Fibroblast of pulmonary artery (primary cell): Measurements from ENCODE around the gene CSTPP1.
A peak's percentile ranks its signal among the peaks of the same experiment; 100 is the strongest.

Experiments used
- DNase-seq: peaks from one replicate; pipeline ENCODE4 v3.0.0-alpha.2; 2010; ENCODE audit warnings: low read depth
- H3K4me3 ChIP-seq: replicated peaks from 2 replicates; pipeline ENCODE4 v1.5.1; 2011; ENCODE audit warnings: low read depth, mild to moderate bottlenecking, control low read depth, low read length, moderate library complexity
- TF ChIP-seq, protein P1 (sequence below): IDR thresholded peaks from 2 replicates; pipeline ENCODE4 v1.5.1; 2011; ENCODE audit warnings: mild to moderate bottlenecking, control low read depth, low read length, inconsistent platforms; ENCODE audit errors: missing control alignments

The CSTPP1 gene

DNA sequence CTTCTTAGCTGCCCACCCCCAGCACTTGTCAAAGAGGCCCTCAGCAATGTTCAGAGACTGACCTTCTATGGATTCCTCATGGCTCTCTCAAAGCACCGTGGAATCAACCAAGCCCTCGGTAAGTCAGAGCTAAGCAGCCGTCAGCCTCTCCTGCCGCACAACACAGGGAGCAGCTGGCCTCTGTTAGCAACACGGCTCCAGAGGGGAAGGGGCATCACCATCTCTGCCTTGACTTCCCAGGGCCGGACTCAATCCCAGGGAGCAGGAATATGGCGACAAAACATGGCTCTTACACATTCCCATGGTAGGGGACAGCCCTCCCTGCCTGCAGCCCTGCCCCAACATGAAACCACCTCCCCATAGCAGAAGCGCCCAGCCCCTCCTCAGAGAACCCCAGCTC is 221.2 kb downstream of the CSTPP1 start:
- DNase-seq: no peak
- no peak overlapping the region for H3K4me3 ChIP-seq
- TF ChIP-seq, protein P1, sequence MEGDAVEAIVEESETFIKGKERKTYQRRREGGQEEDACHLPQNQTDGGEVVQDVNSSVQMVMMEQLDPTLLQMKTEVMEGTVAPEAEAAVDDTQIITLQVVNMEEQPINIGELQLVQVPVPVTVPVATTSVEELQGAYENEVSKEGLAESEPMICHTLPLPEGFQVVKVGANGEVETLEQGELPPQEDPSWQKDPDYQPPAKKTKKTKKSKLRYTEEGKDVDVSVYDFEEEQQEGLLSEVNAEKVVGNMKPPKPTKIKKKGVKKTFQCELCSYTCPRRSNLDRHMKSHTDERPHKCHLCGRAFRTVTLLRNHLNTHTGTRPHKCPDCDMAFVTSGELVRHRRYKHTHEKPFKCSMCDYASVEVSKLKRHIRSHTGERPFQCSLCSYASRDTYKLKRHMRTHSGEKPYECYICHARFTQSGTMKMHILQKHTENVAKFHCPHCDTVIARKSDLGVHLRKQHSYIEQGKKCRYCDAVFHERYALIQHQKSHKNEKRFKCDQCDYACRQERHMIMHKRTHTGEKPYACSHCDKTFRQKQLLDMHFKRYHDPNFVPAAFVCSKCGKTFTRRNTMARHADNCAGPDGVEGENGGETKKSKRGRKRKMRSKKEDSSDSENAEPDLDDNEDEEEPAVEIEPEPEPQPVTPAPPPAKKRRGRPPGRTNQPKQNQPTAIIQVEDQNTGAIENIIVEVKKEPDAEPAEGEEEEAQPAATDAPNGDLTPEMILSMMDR: no peak

GRCh38 chr11:47158242-47158641 is 221.7 kb downstream of the CSTPP1 start:
- TF ChIP-seq, protein P1: no peak
- no peak for DNase-seq

DNA sequence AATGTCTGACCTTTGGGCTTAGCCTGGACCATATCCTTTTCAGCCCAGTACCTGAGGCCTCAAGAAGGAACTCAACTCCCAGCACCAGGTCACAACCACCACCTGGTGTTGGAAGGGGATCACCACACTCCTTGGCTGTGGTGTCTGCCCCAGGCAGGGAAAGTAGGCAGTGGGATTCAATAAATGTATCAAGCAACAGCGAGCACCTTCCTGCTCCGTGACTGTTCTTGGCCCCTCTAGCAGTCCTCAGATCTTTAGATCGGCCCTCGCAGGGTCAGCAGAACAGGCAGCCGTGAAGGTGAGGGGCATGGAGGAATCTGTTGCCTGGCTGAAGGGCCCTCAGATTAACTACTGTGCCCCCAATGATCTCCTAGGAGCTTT is 224.2 kb downstream of the CSTPP1 start:
- H3K4me3 ChIP-seq: no peak overlapping the region
- TF ChIP-seq, protein P1: no peak
- no peak for DNase-seq

More at GRCh38 chr11:47158242-47158641, 221.7 kb downstream of the CSTPP1 start:
- no peak overlapping the region for H3K4me3 ChIP-seq

GRCh38 chr11:47161134-47161854 is 224.7 kb downstream of the CSTPP1 start:
- TF ChIP-seq, protein P1: peak; percentile 84
- H3K4me3 ChIP-seq: no peak overlapping the region
- DNase-seq: peak; percentile 77

DNA sequence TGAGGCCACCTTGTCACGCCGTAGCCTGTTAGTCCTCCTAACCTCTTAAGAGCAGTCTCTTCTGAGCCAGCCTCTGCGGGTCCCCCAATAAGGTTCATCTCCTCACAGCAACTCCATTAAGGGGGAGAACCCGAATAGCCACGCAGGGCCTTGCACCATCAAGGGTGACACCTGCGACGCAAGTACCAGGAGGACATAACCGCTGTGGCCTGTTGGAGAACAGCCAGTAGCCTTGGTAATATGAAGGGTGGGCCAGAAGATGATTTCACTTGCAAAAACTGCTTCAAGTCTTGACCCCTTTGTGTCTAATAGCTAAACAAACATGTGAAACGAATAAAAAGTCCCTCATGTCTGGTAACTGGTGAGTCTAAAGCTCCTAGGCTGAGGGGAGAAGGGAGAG is 225.3 kb downstream of the CSTPP1 start:
- no peak overlapping the region for H3K4me3 ChIP-seq
- DNase-seq: no peak
- TF ChIP-seq, protein P1: no peak

- TF ChIP-seq, protein P1: no peak
- H3K4me3 ChIP-seq: no peak overlapping the region
- no peak for DNase-seq
Measured at GRCh38 chr11:47162426-47162825, 225.9 kb downstream of the CSTPP1 start.

GRCh38 chr11:47163193-47163592 is 226.6 kb downstream of the CSTPP1 start:
- no peak for DNase-seq
- TF ChIP-seq, protein P1: no peak
- H3K4me3 ChIP-seq: no peak overlapping the region
